HepG2 (cell line): ENCODE data around the gene ALOX5AP. TPM values are rescaled to one million over a fixed set of nuclear protein-coding genes. Genes with fewer than 3 reads are reported as not detected.

Experiments
- ATAC-seq: fragments of 200-7000 bp; cut with Tn5 transposase; 3 replicates; pipeline ENCODE4 v1.9.1; 2020; ENCODE audit warnings: mild to moderate bottlenecking, moderate library complexity
- BruUV-seq: library from RNA; stranded (reverse); fragments of 400-500 nt; replicated peaks from 2 replicates; lab custom pipeline; 2021; lab: Mats Ljungman, UMichigan
- CTCF ChIA-PET: fragments of 300-600 bp; formaldehyde crosslinking; extraction: SDS; loops from one replicate; lab custom pipeline; 2021; ENCODE audit warnings: low total read pairs, inconsistent platforms, low intra/inter-chr PET ratio; lab: Yijun Ruan, JAX
- POLR2A ChIA-PET: fragments of 350-600 bp; sonication (Branson Sonifier 250); formaldehyde crosslinking; loops from one replicate; lab custom pipeline; 2020; ENCODE audit warnings: antibody characterized with exemption, inconsistent platforms; lab: Yijun Ruan, JAX
- DNase-seq: peaks from one replicate; pipeline ENCODE4 v3.0.0-alpha.2; 2015; ENCODE audit warnings: low spot score
- FAIRE-seq: peaks from 3 replicates; lab custom pipeline; 2011; peaks lifted over from hg19 to GRCh38; lab: Jason Lieb, UNC
- H2AFZ ChIP-seq: one replicate; pipeline ENCODE4 v1.6.1; 2011; ENCODE audit warnings: low read length, inconsistent platforms
- H3K27ac ChIP-seq: fragments of 300-600 bp; 3 replicates; pipeline ENCODE4 v1.8.0; 2011; ENCODE audit warnings: mixed run types, mild to moderate bottlenecking, mixed read lengths, low read length, inconsistent platforms; ENCODE audit not compliant: insufficient read depth; ENCODE audit errors: extremely low read length
- H3K27me3 ChIP-seq, 2 experiments: fragments of 200-600 bp in 1 of 2; 2 replicates in 1 of 2; 3 replicates in 1 of 2; pipeline versions ENCODE4 v1.6.0 to v1.8.0; 2011; ENCODE audit warnings: low read length in 2 of 2, mild to moderate bottlenecking in 2 of 2, moderate library complexity in 2 of 2, inconsistent platforms in 1 of 2; ENCODE audit not compliant: insufficient read depth in 2 of 2, control insufficient read depth in 1 of 2
- H3K36me3 ChIP-seq, 2 experiments: fragments of 200-600 bp in 1 of 2; replicated peaks in 1 of 2; 2 replicates in 1 of 2; 3 replicates in 1 of 2; pipeline versions ENCODE4 v1.5.1 to v1.8.0; 2011; ENCODE audit warnings: low read length in 2 of 2, inconsistent platforms in 1 of 2; ENCODE audit not compliant: insufficient read depth in 2 of 2, control insufficient read depth in 1 of 2
- H3K4me1 ChIP-seq: 2 replicates; pipeline ENCODE4 v1.5.1; 2012; ENCODE audit warnings: low read length, inconsistent platforms; ENCODE audit not compliant: insufficient read depth
- H3K4me2 ChIP-seq: 2 replicates; pipeline ENCODE4 v1.6.0; 2011; ENCODE audit warnings: low read depth, low read length, inconsistent platforms
- H3K4me3 ChIP-seq, 3 experiments: fragments of 200-600 bp in 1 of 3; sonication (generic), shearing (Covaris generic) in 1 of 3; replicated peaks in 1 of 3; 2 replicates each; pipeline ENCODE4 v1.5.1; 2011 to 2016; ENCODE audit warnings: low read length in 3 of 3, inconsistent platforms in 2 of 3, low read depth in 2 of 3, mild to moderate bottlenecking in 2 of 3, control low read depth in 1 of 3, mixed read lengths in 1 of 3; ENCODE audit not compliant: insufficient read depth in 1 of 3
- H3K79me2 ChIP-seq: one replicate; pipeline ENCODE4 v1.6.1; 2011; ENCODE audit warnings: low read length, inconsistent platforms; ENCODE audit not compliant: insufficient read depth
- H3K9ac ChIP-seq: 2 replicates; pipeline ENCODE4 v1.6.0; 2011; ENCODE audit warnings: mild to moderate bottlenecking, low read depth, low read length, inconsistent platforms; ENCODE audit not compliant: insufficient read depth
- H3K9me3 ChIP-seq: 2 replicates; pipeline ENCODE4 v1.5.1; 2012; ENCODE audit warnings: mild to moderate bottlenecking, low read length
- H4K20me1 ChIP-seq: 2 replicates; pipeline ENCODE4 v1.6.0; 2011; ENCODE audit warnings: inconsistent platforms, mild to moderate bottlenecking, low read length, moderate library complexity; ENCODE audit not compliant: insufficient read depth
- GPBP1L1 ChIP-seq: sonication (generic); formaldehyde crosslinking; IDR thresholded peaks from 2 replicates; pipeline ENCODE4 v1.5.0; 2020; ENCODE audit warnings: mild to moderate bottlenecking, missing genetic modification reagents
- HIVEP1 ChIP-seq: sonication (generic); formaldehyde crosslinking; IDR thresholded peaks from 2 replicates; pipeline ENCODE4 v1.4.0; 2020; ENCODE audit warnings: mild to moderate bottlenecking, missing genetic modification reagents
- HOXA7 ChIP-seq: sonication (generic); formaldehyde crosslinking; IDR thresholded peaks from 2 replicates; pipeline ENCODE4 v1.8.1; 2022; ENCODE audit warnings: mild to moderate bottlenecking, missing genetic modification reagents, moderate library complexity
- JARID2 ChIP-seq: sonication (generic); formaldehyde crosslinking; IDR thresholded peaks from 2 replicates; pipeline ENCODE4 v1.8.1; 2023; ENCODE audit warnings: missing genetic modification reagents, inconsistent platforms; ENCODE audit not compliant: insufficient replicate concordance
- PAX8 ChIP-seq: sonication (generic); formaldehyde crosslinking; IDR thresholded peaks from 2 replicates; pipeline ENCODE4 v1.8.0; 2022; ENCODE audit warnings: mild to moderate bottlenecking, missing genetic modification reagents, borderline replicate concordance
- SP2 ChIP-seq: sonication (generic); formaldehyde crosslinking; IDR thresholded peaks from 2 replicates; pipeline ENCODE4 v1.5.1; 2020; ENCODE audit warnings: mild to moderate bottlenecking, missing genetic modification reagents
- ZNF264 ChIP-seq: sonication (generic); formaldehyde crosslinking; IDR thresholded peaks from 2 replicates; pipeline ENCODE4 v1.4.0; 2020; ENCODE audit warnings: missing genetic modification reagents
- WGBS: methylation state at CpG from one replicate; pipeline ENCODE4 v1.1.6; 2017; ENCODE audit warnings: low lambda C conversion rate; 5-methylcytosine and 5-hydroxymethylcytosine counted together
- in situ Hi-C: cut with HindIII; loops from 2 replicates; pipeline ENCODE4 v1.10.0; 2017; ENCODE audit warnings: low pct_unique_long_range_greater_than_20kb; ENCODE audit not compliant: extremely low pct_ligation_motif_present
- intact Hi-C: fragments of 100-400 bp; cut with micrococcal nuclease; formaldehyde crosslinking; loops from one replicate; pipeline ENCODE4 v1.10.0; 2022; ENCODE audit not compliant: unreplicated experiment
- polyA plus RNA-seq, 8 experiments: library from polyadenylated mRNA; depleted of rRNA in 3 of 8; stranded (reverse) in 7 of 8; unstranded in 1 of 8; fragments of >200 nt; fragmentation: Illumina TruSeq in 4 of 8; extraction: Trizol in 4 of 8; gene quantifications; 2 replicates each; pipeline versions ENCODE4 v1.2.1 to v1.2.3, GENCODE V29; 2011 to 2016; ENCODE audit warnings: low read depth in 4 of 8, missing spikeins in 1 of 8, mixed read lengths in 1 of 8; ENCODE audit not compliant: insufficient read depth in 1 of 8
- total RNA-seq, 5 experiments: library from RNA; depleted of rRNA; stranded (reverse); fragments of >200 nt; fragmentation: Illumina TruSeq; extraction: Trizol; gene quantifications; 2 replicates each; pipeline ENCODE4 v1.2.3, GENCODE V29; 2016; ENCODE audit warnings: low read depth in 1 of 5
- TF ChIP-seq, protein P1 (sequence below): sonication (generic); formaldehyde crosslinking; IDR thresholded peaks from 2 replicates; pipeline ENCODE4 v1.4.0; 2020; ENCODE audit warnings: missing genetic modification reagents

Gene ALOX5AP
- total and polyA plus RNA-seq, 2 of the 13 experiments (the other 11 are each of a cell fraction or from before 2014, with no cell fraction given), result 0.97 to 1.2 TPM

DNA sequence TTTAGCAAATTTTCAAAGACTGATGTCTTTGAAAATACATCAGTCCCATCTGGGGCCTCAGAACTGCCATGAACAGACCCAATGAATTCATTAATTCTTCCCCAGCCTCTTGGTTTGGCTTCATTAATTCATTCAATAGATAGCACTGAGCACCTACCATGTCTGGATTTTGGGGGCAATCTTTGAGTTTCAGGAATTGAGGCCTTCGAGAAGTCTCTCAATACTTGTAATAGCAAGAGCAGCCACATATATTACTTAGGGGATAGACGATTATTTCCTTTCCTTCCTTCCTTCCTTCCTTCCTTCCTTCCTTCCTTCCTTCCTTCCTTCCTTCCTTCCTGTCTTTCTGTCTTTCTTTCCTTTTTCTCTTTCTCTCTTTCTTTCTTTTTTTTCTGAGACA, 64.8 kb downstream of the ALOX5AP start:
- no peak overlapping the region for H3K4me3 ChIP-seq
- FAIRE-seq (no peak), ATAC-seq (no peak), DNase-seq (no peak)
- in situ Hi-C loops, result no loop called here
- ChIA-PET POLR2A (no interaction called here), CTCF (no interaction called here)
- no peaks in the 10 kb centered on the region for H4K20me1 ChIP-seq
- H3K4me2 ChIP-seq, result no peak overlapping the region
- no peak for TF ChIP-seq HOXA7
- TF ChIP-seq JARID2 (CRISPR knock-in tag), result no peak
- TF ChIP-seq HIVEP1 (CRISPR knock-in tag), result no peak
- no peak for TF ChIP-seq ZNF264
- no peak for TF ChIP-seq SP2 (CRISPR knock-in tag)
- TF ChIP-seq PAX8, result no peak
- TF ChIP-seq, protein P1, sequence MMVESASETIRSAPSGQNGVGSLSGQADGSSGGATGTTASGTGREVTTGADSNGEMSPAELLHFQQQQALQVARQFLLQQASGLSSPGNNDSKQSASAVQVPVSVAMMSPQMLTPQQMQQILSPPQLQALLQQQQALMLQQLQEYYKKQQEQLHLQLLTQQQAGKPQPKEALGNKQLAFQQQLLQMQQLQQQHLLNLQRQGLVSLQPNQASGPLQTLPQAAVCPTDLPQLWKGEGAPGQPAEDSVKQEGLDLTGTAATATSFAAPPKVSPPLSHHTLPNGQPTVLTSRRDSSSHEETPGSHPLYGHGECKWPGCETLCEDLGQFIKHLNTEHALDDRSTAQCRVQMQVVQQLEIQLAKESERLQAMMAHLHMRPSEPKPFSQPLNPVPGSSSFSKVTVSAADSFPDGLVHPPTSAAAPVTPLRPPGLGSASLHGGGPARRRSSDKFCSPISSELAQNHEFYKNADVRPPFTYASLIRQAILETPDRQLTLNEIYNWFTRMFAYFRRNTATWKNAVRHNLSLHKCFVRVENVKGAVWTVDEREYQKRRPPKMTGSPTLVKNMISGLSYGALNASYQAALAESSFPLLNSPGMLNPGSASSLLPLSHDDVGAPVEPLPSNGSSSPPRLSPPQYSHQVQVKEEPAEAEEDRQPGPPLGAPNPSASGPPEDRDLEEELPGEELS (CRISPR knock-in tag), result no peak
- no peak for TF ChIP-seq GPBP1L1
- no peaks in the 10 kb centered on the region for H3K9me3 ChIP-seq
- intact Hi-C loops, result loop anchor here (10.0 kb wide), 2 partner anchors 445 to 665 kb away; no protein-coding TSS in a partner anchor
- no peaks in the 10 kb centered on the region; a peak in 1 of 5 replicates for H3K27me3 ChIP-seq
- no peak overlapping the region for H3K27ac ChIP-seq
- H2AFZ ChIP-seq, result no peak overlapping the region
- H3K79me2 ChIP-seq, result no peaks in the 10 kb centered on the region
- H3K36me3 ChIP-seq, result no peaks in the 10 kb centered on the region
- WGBS, result 77% methylated on average over 2 of the region's 2 CpGs
- no peak overlapping the region for H3K9ac ChIP-seq
- H3K4me1 ChIP-seq, result peaks cover 66% of the 10 kb centered on the region
- BruUV-seq, result no TSS peak
